ENCODE measurements around the gene B3GNT5. TPM values are rescaled to one million over a fixed set of nuclear protein-coding genes. Genes with fewer than 3 reads are reported as not detected.

The B3GNT5 gene
- total RNA-seq, 1 experiment from 2014 or later, result 22.5 TPM

DNA sequence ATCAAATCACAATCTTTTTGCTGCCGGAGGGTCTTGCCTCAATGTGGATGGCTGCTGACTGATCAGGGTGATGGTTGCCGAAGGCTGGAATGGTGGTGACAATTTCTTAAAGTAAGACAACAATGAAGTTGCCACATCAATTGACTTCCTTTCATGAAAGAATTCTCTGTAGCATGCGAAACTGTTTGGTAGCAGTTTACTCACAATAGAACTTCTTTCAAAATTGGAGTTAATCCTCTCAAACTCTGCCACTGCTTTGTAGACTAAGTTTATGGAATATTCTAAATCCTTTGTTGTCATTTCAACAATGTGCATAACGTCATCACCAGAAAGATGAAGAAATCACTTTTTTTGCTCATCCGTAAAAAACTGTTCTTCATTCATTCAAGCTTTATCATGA is 65.8 kb downstream of the B3GNT5 start:
- no peak for DNase-seq (ENCODE audit: low read depth)

DNA sequence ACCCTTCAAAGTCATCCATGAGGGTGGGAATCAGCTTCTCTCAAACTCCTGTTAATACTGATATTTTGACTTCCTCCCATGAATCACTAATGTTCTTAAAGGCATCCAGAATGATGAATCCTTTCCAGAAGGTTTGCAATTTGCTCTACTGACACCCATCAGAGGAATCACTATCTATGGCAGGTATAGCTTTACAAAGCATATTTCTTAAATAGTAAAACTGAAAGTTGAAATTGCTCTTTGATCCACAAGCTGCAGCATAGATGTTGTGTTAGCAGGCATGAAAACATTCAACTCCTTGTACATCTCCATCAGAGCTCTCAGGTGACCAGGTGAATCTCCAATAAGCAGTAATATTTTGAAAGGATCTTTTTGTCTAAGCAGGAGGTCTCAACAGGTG is 66.3 kb downstream of the B3GNT5 start:
- no peak for DNase-seq (ENCODE audit: low read depth)

Small RNA genes lying within 50 kb of the gene (small RNA-seq; reads per million reads assigned to genes)
- gene RNA5SP151, result not detected

Other genes starting within 250 kb of the B3GNT5 start
- 20.3 and 21.7 TPM in 2 replicates for gene MCCC1, start 153.8 kb upstream of the B3GNT5 start, total RNA-seq (2014; rRNA removed; shearing (Covaris generic))
- gene LAMP3, start 90.5 kb upstream of the B3GNT5 start, total RNA-seq (2014; rRNA removed; shearing (Covaris generic)), result 0.13 and 0.77 TPM in 2 replicates
- 1.8 and 3.4 TPM in 2 replicates for gene MCF2L2, start 175.4 kb downstream of the B3GNT5 start, total RNA-seq (2014; rRNA removed; shearing (Covaris generic))